Choroid plexus epithelial cell (primary cell): ENCODE data around the gene SDR39U1.

Experiments
- DNase-seq: peaks from one replicate; pipeline ENCODE4 v3.0.0-alpha.2; 2010; ENCODE audit warnings: low read depth
- H3K4me3 ChIP-seq: 2 replicates; pipeline ENCODE4 v1.5.1; 2011; ENCODE audit warnings: low read depth, mild to moderate bottlenecking, control low read depth, low read length, moderate library complexity
- CTCF ChIP-seq: conservative IDR thresholded peaks from 2 replicates; pipeline ENCODE4 v1.5.1; 2011; ENCODE audit warnings: low read depth, mild to moderate bottlenecking, control low read depth, inconsistent platforms, low read length, moderate library complexity

SDR39U1 gene

GRCh38 chr14:24404814-24405213, 37.8 kb downstream of the SDR39U1 start:
- DNase-seq: no peak
- H3K4me3 ChIP-seq: no peak overlapping the region
- no peak for TF ChIP-seq CTCF

- peak; percentile 24 for DNase-seq
- H3K4me3 ChIP-seq: no peak overlapping the region
- TF ChIP-seq CTCF: no peak
These were observed 39.1 kb downstream of the SDR39U1 start for GRCh38 chr14:24403294-24403998.

- DNase-seq: no peak
- H3K4me3 ChIP-seq: no peak overlapping the region
- no peak for TF ChIP-seq CTCF
These were observed 40.5 kb downstream of the SDR39U1 start for GRCh38 chr14:24401810-24402702.

GRCh38 chr14:24399999-24400718, 42.4 kb downstream of the SDR39U1 start:
- H3K4me3 ChIP-seq: peak overlapping the region; percentile 66
- TF ChIP-seq CTCF: no peak
- no peak for DNase-seq

- peak overlapping the region; percentile 66 for H3K4me3 ChIP-seq
- no peak for TF ChIP-seq CTCF
- no peak for DNase-seq
These were observed 43.1 kb downstream of the SDR39U1 start for GRCh38 chr14:24399447-24399822.

GRCh38 chr14:24398653-24399446, 43.7 kb downstream of the SDR39U1 start, which contains the start of gene NYNRIN:
NYNRIN (plus strand) TSS chr14:24399003; CDS start chr14:24399247, 244 bp downstream.
- peak; percentile 40 for DNase-seq
- peak within 1 kb of the TSS; percentile 66 for H3K4me3 ChIP-seq
- no peak for TF ChIP-seq CTCF
